Neuronal stem cell (in vitro differentiated cells): ENCODE data around the gene CYP27A1.
"Not testable (repeated sequence)": the region's sequence is repeated elsewhere in the genome, so short reads cannot be mapped to it uniquely, and the experiment has no call there.

Experiments used
- DNase-seq: peaks from one replicate; pipeline ENCODE4 v3.0.0-alpha.2; 2013; ENCODE audit warnings: low spot score
- H2AFZ ChIP-seq: one replicate; pipeline ENCODE4 v1.6.1; 2013; ENCODE audit warnings: mild to moderate bottlenecking, low read length, inconsistent platforms
- H2AK5ac ChIP-seq: 2 replicates; pipeline ENCODE4 v1.6.1; 2013; ENCODE audit warnings: low read depth, mild to moderate bottlenecking, inconsistent platforms, low read length, moderate library complexity, mixed read lengths
- H2BK120ac ChIP-seq: 2 replicates; pipeline ENCODE4 v1.6.1; 2013; ENCODE audit warnings: low read depth, mild to moderate bottlenecking, inconsistent platforms, low read length, moderate library complexity, mixed read lengths
- H2BK12ac ChIP-seq: one replicate; pipeline ENCODE4 v1.6.1; 2013; ENCODE audit warnings: low read length, inconsistent platforms
- H2BK15ac ChIP-seq: 2 replicates; pipeline ENCODE4 v1.6.1; 2013; ENCODE audit warnings: mild to moderate bottlenecking, low read length, inconsistent platforms, mixed read lengths
- H2BK5ac ChIP-seq: one replicate; pipeline ENCODE4 v1.6.1; 2013; ENCODE audit warnings: inconsistent platforms, mild to moderate bottlenecking, low read length, moderate library complexity
- H3K14ac ChIP-seq: one replicate; pipeline ENCODE4 v1.6.1; 2013; ENCODE audit warnings: low read length, inconsistent platforms
- H3K18ac ChIP-seq: 2 replicates; pipeline ENCODE4 v1.6.1; 2013; ENCODE audit warnings: low read length, inconsistent platforms
- H3K23ac ChIP-seq: 2 replicates; pipeline ENCODE4 v1.6.1; 2013; ENCODE audit warnings: low read depth, mild to moderate bottlenecking, mixed read lengths, low read length, inconsistent platforms; ENCODE audit not compliant: poor library complexity
- H3K27ac ChIP-seq: replicated peaks from 3 replicates; pipeline ENCODE4 v1.5.1; 2013; ENCODE audit warnings: low read length, inconsistent platforms
- H3K27me3 ChIP-seq, 3 experiments: 2 replicates each; pipeline ENCODE4 v1.6.1; 2013; ENCODE audit warnings: low read length in 3 of 3, mild to moderate bottlenecking in 2 of 3, inconsistent platforms in 1 of 3, low read depth in 1 of 3, mixed read lengths in 1 of 3, moderate library complexity in 1 of 3; ENCODE audit not compliant: control insufficient read depth in 3 of 3, insufficient read depth in 3 of 3
- H3K36me3 ChIP-seq, 2 donors: replicated peaks in 1 of 2; 2 replicates each; pipeline ENCODE4 v1.6.1; 2013; ENCODE audit warnings: low read length in 2 of 2; ENCODE audit not compliant: control insufficient read depth in 2 of 2, insufficient read depth in 2 of 2
- H3K4ac ChIP-seq: 2 replicates; pipeline ENCODE4 v1.6.1; 2013; ENCODE audit warnings: inconsistent platforms, mild to moderate bottlenecking, low read length, moderate library complexity
- H3K4me1 ChIP-seq, 2 donors: 1 replicate in 1 of 2; 2 replicates in 1 of 2; pipeline ENCODE4 v1.6.1; 2013; ENCODE audit warnings: low read length in 2 of 2, low read depth in 1 of 2; ENCODE audit not compliant: control insufficient read depth in 2 of 2, insufficient read depth in 1 of 2
- H3K4me2 ChIP-seq: one replicate; pipeline ENCODE4 v1.6.1; 2013; ENCODE audit warnings: mild to moderate bottlenecking, low read length, inconsistent platforms; ENCODE audit not compliant: insufficient read depth, poor library complexity, severe bottlenecking
- H3K4me3 ChIP-seq, 2 donors: 2 replicates each; pipeline ENCODE4 v1.5.1; 2013; ENCODE audit warnings: low read length in 2 of 2, mild to moderate bottlenecking in 2 of 2, inconsistent platforms in 1 of 2, moderate library complexity in 1 of 2
- H3K79me1 ChIP-seq: one replicate; pipeline ENCODE4 v1.6.1; 2013; ENCODE audit warnings: low read depth, mild to moderate bottlenecking, inconsistent platforms, low read length, moderate library complexity
- H3K9ac ChIP-seq: one replicate; pipeline ENCODE4 v1.6.1; 2013; ENCODE audit warnings: mild to moderate bottlenecking, low read depth, low read length, inconsistent platforms; ENCODE audit not compliant: poor library complexity
- H3K9me3 ChIP-seq, 2 donors: replicated peaks in 1 of 2; 2 replicates each; pipeline versions ENCODE3 to v1.6.1; 2013; ENCODE audit warnings: low read length in 2 of 2, mild to moderate bottlenecking in 2 of 2, inconsistent platforms in 1 of 2, low read depth in 1 of 2, mixed read lengths in 1 of 2, moderate library complexity in 1 of 2; ENCODE audit not compliant: control insufficient read depth in 2 of 2, insufficient read depth in 1 of 2
- H4K8ac ChIP-seq: one replicate; pipeline ENCODE4 v1.6.1; 2013; ENCODE audit warnings: low read depth, mild to moderate bottlenecking, inconsistent platforms, low read length, moderate library complexity
- H4K91ac ChIP-seq: one replicate; pipeline ENCODE4 v1.6.1; 2013; ENCODE audit warnings: low read length, low read depth, mild to moderate bottlenecking, inconsistent platforms; ENCODE audit not compliant: poor library complexity
- WGBS, 2 donors: extraction: QIAGEN DNeasy Blood & Tissue Kit; methylation state at CpG; one replicate each; pipeline ENCODE4 v1.1.7; 2013; ENCODE audit warnings: missing lambda C conversion rate in 2 of 2, mixed read lengths in 1 of 2; ENCODE audit not compliant: insufficient read length in 2 of 2, insufficient replicate concordance in 1 of 2; ENCODE audit errors: extremely low coverage in 2 of 2; 5-methylcytosine and 5-hydroxymethylcytosine counted together

The CYP27A1 gene

GRCh38 chr2:218844334-218844733 is 62.4 kb downstream of the CYP27A1 start:
- not testable (repeated sequence) for H2BK15ac ChIP-seq, H3K36me3 ChIP-seq, H4K91ac ChIP-seq, H3K18ac ChIP-seq, H4K8ac ChIP-seq, DNase-seq, H3K9ac ChIP-seq, H3K14ac ChIP-seq, H3K4ac ChIP-seq, H3K79me1 ChIP-seq, H2AFZ ChIP-seq, H2BK12ac ChIP-seq, H2BK5ac ChIP-seq, H3K4me2 ChIP-seq, H3K27ac ChIP-seq, H3K9me3 ChIP-seq, H3K23ac ChIP-seq, H3K4me1 ChIP-seq, H3K27me3 ChIP-seq, H2BK120ac ChIP-seq, H3K4me3 ChIP-seq, H2AK5ac ChIP-seq
- WGBS, 2 donors = no CpG with 5 or more reads among the region's 5 CpGs

- H3K4me1 ChIP-seq, H3K23ac ChIP-seq, H2BK5ac ChIP-seq, H2AFZ ChIP-seq, H3K4ac ChIP-seq, H3K27me3 ChIP-seq, H2BK12ac ChIP-seq, H2AK5ac ChIP-seq, H3K9ac ChIP-seq, H4K91ac ChIP-seq, DNase-seq, H3K18ac ChIP-seq, H3K4me2 ChIP-seq, H2BK120ac ChIP-seq, H3K79me1 ChIP-seq, H3K27ac ChIP-seq, H3K36me3 ChIP-seq, H3K9me3 ChIP-seq, H3K14ac ChIP-seq, H3K4me3 ChIP-seq, H4K8ac ChIP-seq, H2BK15ac ChIP-seq: not testable (repeated sequence)
- no CpG with 5 or more reads among the region's 18 CpGs for WGBS, 2 donors
Measured at GRCh38 chr2:218846963-218847362, 65.0 kb downstream of the CYP27A1 start.

GRCh38 chr2:218849721-218850120 is 67.8 kb downstream of the CYP27A1 start:
- H2AK5ac ChIP-seq = no peak overlapping the region
- no peak overlapping the region for H3K9ac ChIP-seq
- H4K91ac ChIP-seq = no peak overlapping the region
- no peak overlapping the region for H3K4me2 ChIP-seq
- H4K8ac ChIP-seq = no peak overlapping the region
- no peak overlapping the region for H3K18ac ChIP-seq
- H2AFZ ChIP-seq = no peak overlapping the region
- H3K79me1 ChIP-seq = no peaks in the 10 kb centered on the region
- no peak overlapping the region for H3K4ac ChIP-seq
- peaks cover 0 to 5% of the 10 kb centered on the region in 2 donors for H3K4me1 ChIP-seq
- H3K4me3 ChIP-seq = no peak overlapping the region
- H3K9me3 ChIP-seq = no peaks in the 10 kb centered on the region
- no peak for DNase-seq
- H2BK12ac ChIP-seq = no peak overlapping the region
- no peak overlapping the region for H2BK15ac ChIP-seq
- no peak overlapping the region for H2BK5ac ChIP-seq
- no peak overlapping the region for H3K14ac ChIP-seq
- no peak overlapping the region for H3K23ac ChIP-seq
- H3K27ac ChIP-seq = no peak overlapping the region
- H2BK120ac ChIP-seq = no peak overlapping the region
- WGBS, 2 donors = no CpG with 5 or more reads among the region's 7 CpGs
- no peaks in the 10 kb centered on the region for H3K36me3 ChIP-seq
- H3K27me3 ChIP-seq = peaks cover 2 to 31% (median 17%) of the 10 kb centered on the region in 3 experiments

GRCh38 chr2:218850796-218851195 is 68.8 kb downstream of the CYP27A1 start:
- Histone ChIP-seq H3K79me1 (no peaks in the 10 kb centered on the region), H2BK15ac (no peak overlapping the region), H3K4me2 (no peak overlapping the region), H3K9ac (no peak overlapping the region), H3K27me3 (peaks cover 7 to 41% (median 28%) of the 10 kb centered on the region in 3 experiments), H4K91ac (no peak overlapping the region), H3K36me3 (no peaks in the 10 kb centered on the region), H4K8ac (no peak overlapping the region), H3K23ac (no peak overlapping the region), H2AFZ (no peak overlapping the region), H3K4me1 (peaks cover 0 to 5% of the 10 kb centered on the region in 2 donors), H3K14ac (no peak overlapping the region), H3K9me3 (no peaks in the 10 kb centered on the region), H3K18ac (no peak overlapping the region), H2BK5ac (no peak overlapping the region), H2BK120ac (no peak overlapping the region), H2AK5ac (no peak overlapping the region), H3K4ac (no peak overlapping the region), H3K4me3 (no peak overlapping the region), H3K27ac (no peak overlapping the region), H2BK12ac (no peak overlapping the region)
- no CpG with 5 or more reads among the region's 2 CpGs for WGBS, 2 donors
- DNase-seq = no peak
